HepG2 (cell line): Measurements from ENCODE around the gene SFTPB. TPM values are rescaled to one million over a fixed set of nuclear protein-coding genes. Genes with fewer than 3 reads are reported as not detected.

Experiments used
- AGO1 ChIP-seq: fragments of 200-400 bp; formaldehyde crosslinking; IDR thresholded peaks from 2 replicates; pipeline ENCODE4 v1.6.1; 2017; ENCODE audit warnings: mild to moderate bottlenecking, low read depth, low read length, moderate library complexity; ENCODE audit not compliant: poor library complexity, severe bottlenecking
- KLF15 ChIP-seq: sonication (generic); formaldehyde crosslinking; IDR thresholded peaks from 2 replicates; pipeline ENCODE4 v1.8.1; 2023; ENCODE audit warnings: borderline replicate concordance, mild to moderate bottlenecking, inconsistent platforms, missing genetic modification reagents, mixed read lengths
- NFAT5 ChIP-seq: sonication (generic); formaldehyde crosslinking; IDR thresholded peaks from 2 replicates; pipeline ENCODE4 v1.4.0; 2020; ENCODE audit warnings: missing genetic modification reagents
- NFATC3 ChIP-seq: sonication (generic); formaldehyde crosslinking; IDR thresholded peaks from 2 replicates; pipeline ENCODE4 v1.5.1; 2020; ENCODE audit warnings: mild to moderate bottlenecking, missing genetic modification reagents
- RELA ChIP-seq: sonication (generic); formaldehyde crosslinking; IDR thresholded peaks from 2 replicates; pipeline ENCODE4 v1.4.0; 2020; ENCODE audit warnings: missing genetic modification reagents
- TCF7L2 ChIP-seq: IDR thresholded peaks from 2 replicates; pipeline ENCODE4 v1.6.1; 2011; ENCODE audit warnings: mild to moderate bottlenecking, low read depth, low read length, moderate library complexity
- TIGD3 ChIP-seq: sonication (generic); formaldehyde crosslinking; IDR thresholded peaks from 2 replicates; pipeline ENCODE4 v1.5.1; 2020; ENCODE audit warnings: mild to moderate bottlenecking, missing genetic modification reagents, borderline replicate concordance
- ZBTB37 ChIP-seq: sonication (generic); formaldehyde crosslinking; IDR thresholded peaks from 2 replicates; pipeline ENCODE4 v1.4.0; 2020; ENCODE audit warnings: mild to moderate bottlenecking, missing genetic modification reagents
- ZNF232 ChIP-seq: sonication (generic); formaldehyde crosslinking; IDR thresholded peaks from 2 replicates; pipeline ENCODE4 v1.4.0; 2020; ENCODE audit warnings: missing genetic modification reagents, borderline replicate concordance
- ZNF275 ChIP-seq: sonication (generic); formaldehyde crosslinking; IDR thresholded peaks from 2 replicates; pipeline ENCODE4 v1.8.0; 2022; ENCODE audit warnings: missing genetic modification reagents, mild to moderate bottlenecking, inconsistent platforms, borderline replicate concordance
- ZNF329 ChIP-seq: sonication (generic); formaldehyde crosslinking; IDR thresholded peaks from 2 replicates; pipeline ENCODE4 v1.9.0; 2021; ENCODE audit warnings: low read depth, mild to moderate bottlenecking, missing genetic modification reagents
- ZNF710 ChIP-seq: sonication (generic); formaldehyde crosslinking; IDR thresholded peaks from 2 replicates; pipeline ENCODE4 v1.5.0; 2020; ENCODE audit warnings: mild to moderate bottlenecking, missing genetic modification reagents, borderline replicate concordance
- ZNF737 ChIP-seq: sonication (generic); formaldehyde crosslinking; IDR thresholded peaks from 2 replicates; pipeline ENCODE4 v1.5.0; 2020; ENCODE audit warnings: missing genetic modification reagents, mild to moderate bottlenecking, borderline replicate concordance
- ZNF775 ChIP-seq: sonication (generic); formaldehyde crosslinking; IDR thresholded peaks from 2 replicates; pipeline ENCODE4 v1.4.0; 2020; ENCODE audit warnings: missing genetic modification reagents, mild to moderate bottlenecking, moderate library complexity, borderline replicate concordance
- ZNF782 ChIP-seq: sonication (generic); formaldehyde crosslinking; IDR thresholded peaks from 2 replicates; pipeline ENCODE4 v1.4.0; 2020; ENCODE audit warnings: missing genetic modification reagents, mild to moderate bottlenecking, borderline replicate concordance
- ZNF891 ChIP-seq: sonication (generic); formaldehyde crosslinking; IDR thresholded peaks from 2 replicates; pipeline ENCODE4 v1.5.0; 2020; ENCODE audit warnings: mild to moderate bottlenecking, missing genetic modification reagents
- polyA plus RNA-seq, 8 experiments: library from polyadenylated mRNA; depleted of rRNA in 3 of 8; stranded (reverse) in 7 of 8; unstranded in 1 of 8; fragments of >200 nt; fragmentation: Illumina TruSeq in 4 of 8; extraction: Trizol in 4 of 8; gene quantifications; 2 replicates each; pipeline versions ENCODE4 v1.2.1 to v1.2.3, GENCODE V29; 2011 to 2016; ENCODE audit warnings: low read depth in 4 of 8, missing spikeins in 1 of 8, mixed read lengths in 1 of 8; ENCODE audit not compliant: insufficient read depth in 1 of 8
- total RNA-seq, 5 experiments: library from RNA; depleted of rRNA; stranded (reverse); fragments of >200 nt; fragmentation: Illumina TruSeq; extraction: Trizol; gene quantifications; 2 replicates each; pipeline ENCODE4 v1.2.3, GENCODE V29; 2016; ENCODE audit warnings: low read depth in 1 of 5

Gene SFTPB
- total and polyA plus RNA-seq, 2 of the 13 experiments (the other 11 are each of a cell fraction or from before 2014, with no cell fraction given): not detected

GRCh38 chr2:85678794-85679672 lies 11.0 kb upstream of the SFTPB start (continued):
- TF ChIP-seq NFAT5 (CRISPR knock-in tag) (no peak), TCF7L2 (no peak), ZNF782 (CRISPR knock-in tag) (no peak), ZNF275 (CRISPR knock-in tag) (no peak), RELA (CRISPR knock-in tag) (no peak), KLF15 (no peak), TIGD3 (CRISPR knock-in tag) (no peak), ZNF737 (CRISPR knock-in tag) (no peak), ZNF710 (CRISPR knock-in tag) (no peak), ZNF775 (CRISPR knock-in tag) (no peak), ZNF329 (CRISPR knock-in tag) (peak; percentile 37; the same call in 1 of the 2 replicates), ZNF232 (no peak), ZNF891 (CRISPR knock-in tag) (no peak), NFATC3 (no peak), ZBTB37 (no peak), AGO1 (no peak)
